Thyroid gland (tissue), 4 donors: ENCODE results near the gene ZNF784.

ENCODE experiments used
- CTCF ChIP-seq, 6 experiments: fragments of 200-600 bp in 3 of 6; fragments of 450-650 bp in 3 of 6; sonication (generic) in 3 of 6; IDR thresholded peaks; one replicate each; pipeline ENCODE4 v1.5.1; 2016 to 2019; ENCODE audit warnings: antibody characterized with exemption in 6 of 6, mild to moderate bottlenecking in 2 of 6, inconsistent platforms in 1 of 6, moderate library complexity in 1 of 6
- POLR2A ChIP-seq, 2 donors: fragments of 450-650 bp; IDR thresholded peaks; one replicate each; pipeline ENCODE4 v1.6.1; 2017; ENCODE audit warnings: antibody characterized with exemption in 2 of 2, mild to moderate bottlenecking in 2 of 2, moderate library complexity in 1 of 2

- TF ChIP-seq CTCF (IDR thresholded peaks at IDR 0.05) (no peak), POLR2A (IDR thresholded peaks at IDR 0.05) (peak in 1 of 2 donors; percentile 20)
Measured at GRCh38 chr19:55585658-55586339, 38.6 kb downstream of the ZNF784 start.
